Ovary (tissue), 9 donors: ENCODE results near the gene ZNF775. TPM values are rescaled to one million over a fixed set of nuclear protein-coding genes. Genes with fewer than 3 reads are reported as not detected.

ENCODE experiments used
- DNase-seq, 5 donors: peaks; one replicate each; pipeline ENCODE4 v3.0.0-alpha.2; 2019 to 2020
- H3K27ac ChIP-seq, 2 donors: fragments of 200-600 bp; one replicate each; pipeline versions ENCODE4 v1.5.1 to v1.8.0; 2019 to 2022
- H3K27me3 ChIP-seq: fragments of 200-600 bp; one replicate; pipeline ENCODE4 v1.8.0; 2022
- H3K36me3 ChIP-seq: fragments of 200-600 bp; sonication (generic); one replicate; pipeline ENCODE4 v1.5.1; 2019
- H3K4me1 ChIP-seq: one replicate; pipeline ENCODE4 v1.8.1; 2013; ENCODE audit warnings: mild to moderate bottlenecking, moderate library complexity; ENCODE audit not compliant: insufficient read depth
- H3K4me3 ChIP-seq: fragments of 200-600 bp; sonication (generic); one replicate; pipeline ENCODE4 v1.5.1; 2017
- H3K9me3 ChIP-seq, 2 donors: fragments of 200-600 bp in 1 of 2; sonication (generic) in 1 of 2; one replicate each; pipeline versions ENCODE4 v1.5.1 to v1.8.1; 2013 to 2019; ENCODE audit warnings: mild to moderate bottlenecking in 1 of 2, moderate library complexity in 1 of 2
- EP300 ChIP-seq: sonication (generic); formaldehyde crosslinking; IDR thresholded peaks from one replicate; pipeline ENCODE4 v1.6.1; 2017; ENCODE audit warnings: antibody characterized with exemption
- POLR2A ChIP-seq: fragments of 450-650 bp; IDR thresholded peaks from one replicate; pipeline ENCODE4 v1.6.1; 2017; ENCODE audit warnings: antibody characterized with exemption, mild to moderate bottlenecking, moderate library complexity
- WGBS, 3 donors: extraction: QIAGEN DNeasy Blood & Tissue Kit in 1 of 3; methylation state at CpG; one replicate each; pipeline versions ENCODE4 v1.1.5 to v1.1.7; 2013 to 2017; 5-methylcytosine and 5-hydroxymethylcytosine counted together
- intact Hi-C, 4 donors: fragments of 100-400 bp; cut with DNase I; formaldehyde crosslinking; loops; one replicate each; pipeline versions ENCODE4 v1.11.0 to v1.15.1; 2022 to 2023
- polyA plus RNA-seq, 2 donors: library from polyadenylated mRNA; stranded (reverse); fragments of 200-250 nt in 1 of 2; fragments of 350-450 nt in 1 of 2; fragmentation: Illumina TruSeq in 1 of 2; extraction: RNeasy Lipid Tissue Mini Kit (QIAGEN cat#74804) in 1 of 2; gene quantifications; one replicate each; pipeline ENCODE4 v1.2.3, GENCODE V29; 2013 to 2014
- total RNA-seq, 7 donors: library from RNA; depleted of rRNA in 2 of 7; stranded (reverse); fragments of >200 nt in 2 of 7; fragmentation: NEBNext Ultra II Directional in 3 of 7; extraction: Animal tissue kit (Norgen Biotek cat#: 25700) in 3 of 7; gene quantifications; one replicate each; pipeline versions ENCODE4 v1.1.0 to v1.2.4, GENCODE V29; 2016 to 2023
- TF ChIP-seq, protein P1 (sequence below), 3 donors: fragments of 450-650 bp in 2 of 3; fragments of 200-600 bp in 1 of 3; IDR thresholded peaks; one replicate each; pipeline versions ENCODE4 v1.5.1 to v1.8.0; 2016 to 2022; ENCODE audit warnings: antibody characterized with exemption in 3 of 3, mild to moderate bottlenecking in 1 of 3
- donor health status: DM: no; HTN: no; CAD: no; lungs with moderate emphysema.
- donor health status: DM: no; HTN: no; CAD: no.
- donor health status: Bipolar disorder and iron deficiency.
- donor health status: DM: yes; HTN: yes; CAD: no.
- donor health status: DM: no; HTN: no; CAD: no.
- donor health status: DM: yes; HTN: yes; CAD: no.

ZNF775 gene
- total and polyA plus RNA-seq, 9 donors = 0.28 to 13.9 (median 10.9) TPM

DNA sequence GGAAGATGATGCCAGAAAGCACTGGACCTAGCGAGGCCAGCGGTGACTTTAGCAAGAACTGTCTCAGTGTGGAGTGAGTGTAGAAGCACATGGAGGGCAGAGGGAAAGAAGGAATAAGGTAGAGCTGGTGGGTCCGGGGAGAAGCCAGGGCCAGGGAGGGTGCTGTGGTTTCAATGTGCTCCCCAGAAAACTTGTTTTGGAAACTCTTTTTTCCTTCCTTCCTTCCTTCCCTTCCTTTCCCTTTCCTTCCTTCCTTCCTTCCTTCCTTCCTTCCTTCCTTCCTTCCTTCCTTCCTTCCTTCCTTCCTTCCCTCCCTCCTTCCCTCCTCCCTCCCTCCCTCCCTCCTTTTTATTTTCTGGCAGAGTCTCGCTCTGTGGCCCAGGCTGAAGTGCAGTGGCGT is 32.2 kb upstream of the ZNF775 start:
- H3K27me3 ChIP-seq = no peaks in the 10 kb centered on the region
- WGBS, 3 donors = 89 to 95% (median 92%) methylated on average over 5 of the region's 5 CpGs
- no peak for DNase-seq
- intact Hi-C loops = no loop called here
- H3K36me3 ChIP-seq = no peaks in the 10 kb centered on the region
- no peaks in the 10 kb centered on the region for H3K9me3 ChIP-seq
- no peak overlapping the region for H3K4me3 ChIP-seq
- peaks cover under 1% of the 10 kb centered on the region for H3K4me1 ChIP-seq
- H3K27ac ChIP-seq = no peak overlapping the region
- no peak for TF ChIP-seq POLR2A
- TF ChIP-seq, protein P1, sequence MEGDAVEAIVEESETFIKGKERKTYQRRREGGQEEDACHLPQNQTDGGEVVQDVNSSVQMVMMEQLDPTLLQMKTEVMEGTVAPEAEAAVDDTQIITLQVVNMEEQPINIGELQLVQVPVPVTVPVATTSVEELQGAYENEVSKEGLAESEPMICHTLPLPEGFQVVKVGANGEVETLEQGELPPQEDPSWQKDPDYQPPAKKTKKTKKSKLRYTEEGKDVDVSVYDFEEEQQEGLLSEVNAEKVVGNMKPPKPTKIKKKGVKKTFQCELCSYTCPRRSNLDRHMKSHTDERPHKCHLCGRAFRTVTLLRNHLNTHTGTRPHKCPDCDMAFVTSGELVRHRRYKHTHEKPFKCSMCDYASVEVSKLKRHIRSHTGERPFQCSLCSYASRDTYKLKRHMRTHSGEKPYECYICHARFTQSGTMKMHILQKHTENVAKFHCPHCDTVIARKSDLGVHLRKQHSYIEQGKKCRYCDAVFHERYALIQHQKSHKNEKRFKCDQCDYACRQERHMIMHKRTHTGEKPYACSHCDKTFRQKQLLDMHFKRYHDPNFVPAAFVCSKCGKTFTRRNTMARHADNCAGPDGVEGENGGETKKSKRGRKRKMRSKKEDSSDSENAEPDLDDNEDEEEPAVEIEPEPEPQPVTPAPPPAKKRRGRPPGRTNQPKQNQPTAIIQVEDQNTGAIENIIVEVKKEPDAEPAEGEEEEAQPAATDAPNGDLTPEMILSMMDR (IDR thresholded peaks at IDR 0.05) = no peak
- TF ChIP-seq EP300 = no peak

DNA sequence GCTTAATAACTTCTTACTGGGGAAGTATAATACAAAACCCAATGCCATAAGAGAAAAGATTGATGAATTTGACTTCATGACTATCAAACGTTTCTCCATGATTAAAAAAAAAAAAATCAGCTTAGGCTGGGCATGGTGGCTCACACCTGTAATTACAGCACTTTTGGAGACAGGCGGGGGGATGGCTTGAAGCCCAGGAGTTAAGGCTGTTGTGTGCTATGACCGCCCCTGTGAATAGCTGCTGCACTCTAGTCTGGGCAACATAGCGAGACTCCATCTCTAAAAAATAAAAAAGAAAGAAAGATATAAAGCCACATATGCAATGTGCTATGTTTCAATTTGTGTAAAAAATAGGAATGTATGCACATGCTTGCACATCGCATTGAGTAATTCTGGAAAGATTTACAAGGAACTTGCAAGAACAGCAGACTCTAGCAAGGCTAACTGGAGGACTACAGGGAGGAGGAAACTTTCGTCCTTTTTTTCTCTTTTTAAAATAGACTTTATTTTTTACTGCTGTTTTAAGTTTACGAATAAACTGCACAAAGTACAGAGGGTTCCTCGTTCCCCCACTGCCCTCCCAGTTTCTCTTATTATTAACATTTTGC is 27.4 kb upstream of the ZNF775 start:
- Histone ChIP-seq H3K4me3 (no peak overlapping the region), H3K9me3 (no peaks in the 10 kb centered on the region), H3K4me1 (peaks cover 7% of the 10 kb centered on the region), H3K36me3 (no peaks in the 10 kb centered on the region), H3K27me3 (no peaks in the 10 kb centered on the region), H3K27ac (no peak overlapping the region)
- WGBS, 3 donors = 65 to 71% (median 66%) methylated on average over 8 of the region's 8 CpGs
- intact Hi-C loops = no loop called here
- DNase-seq = no peak
- TF ChIP-seq, protein P1 (IDR thresholded peaks at IDR 0.05) = no peak
- no peak for TF ChIP-seq EP300
- no peak for TF ChIP-seq POLR2A

DNA sequence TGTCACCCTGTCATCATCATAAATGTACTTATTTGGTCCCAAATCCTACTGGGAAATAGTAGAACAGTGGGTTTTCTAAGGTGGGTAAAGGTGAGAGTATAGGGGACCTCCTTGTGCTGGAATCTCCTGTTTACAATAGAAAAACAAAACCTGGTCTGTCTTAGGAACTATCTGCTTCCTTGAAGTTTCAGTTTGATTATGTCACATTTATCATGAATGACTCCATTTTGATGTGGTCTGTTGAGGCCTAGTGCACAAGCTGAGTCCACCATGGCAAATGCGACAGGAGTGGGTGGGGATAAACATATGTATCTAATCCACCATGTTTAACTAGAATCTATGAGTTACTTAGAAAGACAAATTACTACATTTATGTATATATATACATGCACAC is 23.5 kb upstream of the ZNF775 start:
- TF ChIP-seq EP300 (no peak), POLR2A (no peak)
- TF ChIP-seq, protein P1 (IDR thresholded peaks at IDR 0.05) = no peak
- intact Hi-C loops = no loop called here
- peak overlapping the region in 1 of 2 donors; percentile 3 for H3K27ac ChIP-seq
- no peaks in the 10 kb centered on the region for H3K27me3 ChIP-seq
- H3K36me3 ChIP-seq = no peaks in the 10 kb centered on the region
- no peaks in the 10 kb centered on the region for H3K9me3 ChIP-seq
- no peak overlapping the region for H3K4me3 ChIP-seq
- no peak for DNase-seq
- peaks cover 7% of the 10 kb centered on the region for H3K4me1 ChIP-seq
- WGBS, 3 donors = 91 to 98% (median 91%) methylated on average over 1 of the region's 1 CpG

DNA sequence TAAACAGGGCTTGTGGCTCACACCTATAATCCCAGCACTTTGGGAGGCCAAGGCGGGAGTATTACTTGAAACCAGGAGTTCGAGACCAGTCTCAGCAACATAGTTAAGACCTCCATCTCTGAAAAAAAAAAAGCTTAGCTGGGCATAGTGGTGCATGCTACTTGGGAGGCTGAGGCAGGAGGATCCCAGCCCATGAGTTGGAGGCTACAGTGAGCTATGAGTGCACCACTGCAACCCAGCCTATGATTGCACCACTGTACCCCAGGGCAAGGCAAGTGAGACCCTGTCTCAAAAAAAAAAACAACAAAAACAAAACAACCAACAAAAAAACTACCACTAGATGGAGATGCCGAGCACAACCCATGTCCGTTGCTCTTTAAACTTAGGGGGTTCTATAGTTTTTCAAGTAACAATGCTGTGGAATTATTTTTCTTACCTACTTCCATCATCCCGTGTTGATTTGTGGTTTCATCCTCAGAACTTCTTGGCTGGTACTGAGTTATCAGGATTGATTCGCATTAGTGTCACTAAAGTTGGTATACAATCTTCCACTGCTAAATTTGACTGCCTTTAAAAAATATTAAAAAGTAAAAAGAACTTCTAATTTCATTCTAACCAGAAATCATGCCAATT is 22.7 kb upstream of the ZNF775 start:
- Histone ChIP-seq H3K27me3 (no peaks in the 10 kb centered on the region), H3K4me1 (peaks cover 7% of the 10 kb centered on the region), H3K36me3 (no peaks in the 10 kb centered on the region), H3K4me3 (no peak overlapping the region), H3K9me3 (no peaks in the 10 kb centered on the region), H3K27ac (no peak overlapping the region)
- intact Hi-C loops = no loop called here
- 28 to 37% (median 37%) methylated on average over 6 of the region's 6 CpGs for WGBS, 3 donors
- DNase-seq = no peak
- no peak for TF ChIP-seq POLR2A
- TF ChIP-seq EP300 = no peak
- TF ChIP-seq, protein P1 (IDR thresholded peaks at IDR 0.05) = peak; percentile 25 to 49 (median 42)
